ENCODE data around the gene PHF21A.

DNA sequence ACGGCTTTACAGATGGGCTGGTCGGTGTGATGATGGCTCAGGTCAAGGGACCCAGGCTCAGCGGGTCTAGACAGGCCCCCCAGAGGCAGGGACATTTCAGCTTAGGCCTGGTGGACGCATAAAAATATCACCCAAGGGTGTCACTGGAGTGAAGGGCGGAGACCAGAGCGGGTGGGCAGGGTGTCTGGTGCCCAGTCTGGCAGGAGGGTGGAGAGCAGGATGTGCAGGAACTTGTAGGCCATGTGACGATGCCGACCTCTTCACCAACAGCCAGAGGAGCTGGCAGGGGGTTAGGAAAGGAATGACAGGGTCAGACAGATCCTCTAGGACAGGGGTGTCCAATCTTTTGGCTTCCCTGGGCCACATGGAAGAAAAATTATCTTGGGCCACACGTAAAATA is 231.3 kb downstream of the PHF21A start:
- TF ChIP-seq GATA3 (IDR thresholded peaks at IDR 0.05; ENCODE audit: low read depth, low read length) (no peak), GATA2 (IDR thresholded peaks at IDR 0.05; ENCODE audit: low read depth, low read length) (no peak)
